NT2/D1 (cell line): ENCODE data around the gene EDA.

Experiments
- SUZ12 ChIP-seq: IDR thresholded peaks from 2 replicates; pipeline ENCODE4 v1.6.1; 2011; ENCODE audit not compliant: insufficient read length, insufficient read depth; ENCODE audit errors: extremely low read depth
- YY1 ChIP-seq: IDR thresholded peaks from 2 replicates; pipeline ENCODE4 v1.6.1; 2011; ENCODE audit not compliant: insufficient read length, insufficient read depth

- no peak for TF ChIP-seq YY1
- TF ChIP-seq SUZ12 = no peak
Observed at GRCh38 chrX:69670001-69670555, 54.2 kb downstream of the EDA start.
